HCT116 (cell line): ENCODE results near the gene PARM1. TPM values are rescaled to one million over a fixed set of nuclear protein-coding genes. Genes with fewer than 3 reads are reported as not detected.

ENCODE experiments used
- ATAC-seq: fragments of 200-7000 bp; cut with Tn5 transposase; 2 replicates; pipeline ENCODE4 v1.9.1; 2020; ENCODE audit warnings: mild to moderate bottlenecking, moderate library complexity
- BruUV-seq: library from RNA; stranded (reverse); fragments of 400-500 nt; replicated peaks from 2 replicates; lab custom pipeline; 2021; lab: Mats Ljungman, UMichigan
- CTCF ChIA-PET: fragments of 300-600 bp; sonication (Branson Sonifier 250); formaldehyde crosslinking; loops from one replicate; lab custom pipeline; 2021; ENCODE audit warnings: antibody characterized with exemption; lab: Charles Lee
- POLR2A ChIA-PET: fragments of 300-600, 350-600 bp; sonication (Branson Sonifier 250); formaldehyde crosslinking; loops from one replicate; lab custom pipeline; 2021; ENCODE audit warnings: antibody characterized with exemption; lab: Charles Lee
- RAD21 ChIA-PET, 2 experiments: fragments of 300-600 bp; sonication (Branson Sonifier 250); formaldehyde crosslinking; loops; one replicate each; lab custom pipeline; 2023; ENCODE audit warnings: low total read pairs in 2 of 2; ENCODE audit not compliant: uncharacterized antibody in 2 of 2, unreplicated experiment in 2 of 2, low non-redundant PET in 1 of 2; lab: Charles Lee
- DNase-seq: peaks from one replicate; pipeline ENCODE4 v3.0.0-alpha.2; 2010; ENCODE audit warnings: low read depth, low spot score
- H2AFZ ChIP-seq: fragments of 200-600 bp; shearing (Covaris generic), sonication (generic); 2 replicates; pipeline ENCODE4 v1.6.1; 2017; ENCODE audit warnings: low read depth, mixed run types, mixed read lengths, antibody characterized with exemption, low read length; ENCODE audit not compliant: poor library complexity, severe bottlenecking
- H3K27ac ChIP-seq: 2 replicates; pipeline ENCODE4 v1.5.1; 2012; ENCODE audit warnings: low read depth, low read length
- H3K27me3 ChIP-seq: fragments of 200-600 bp; sonication (generic); 2 replicates; pipeline ENCODE4 v1.6.1; 2016; ENCODE audit warnings: mixed run types, low read length, mixed read lengths; ENCODE audit not compliant: insufficient read depth
- H3K36me3 ChIP-seq, 2 experiments: fragments of 200-500 bp in 1 of 2; fragments of 200-600 bp in 1 of 2; sonication (Bioruptor generic) in 1 of 2; sonication (generic) in 1 of 2; 2 replicates each; pipeline versions ENCODE4 v1.5.1 to v1.6.1; 2014 to 2016; ENCODE audit warnings: low read length in 2 of 2, inconsistent platforms in 1 of 2, mixed read lengths in 1 of 2, mixed run types in 1 of 2; ENCODE audit not compliant: insufficient read depth in 2 of 2, control insufficient read depth in 1 of 2
- H3K4me1 ChIP-seq, 2 experiments: fragments of 200-600 bp in 1 of 2; sonication (generic) in 1 of 2; 2 replicates each; pipeline versions ENCODE4 v1.5.1 to v1.6.1; 2012 to 2017; ENCODE audit warnings: low read length in 2 of 2, inconsistent platforms in 1 of 2, mild to moderate bottlenecking in 1 of 2, mixed read lengths in 1 of 2, mixed run types in 1 of 2, moderate library complexity in 1 of 2; ENCODE audit not compliant: insufficient read depth in 2 of 2, control insufficient read depth in 1 of 2
- H3K4me2 ChIP-seq: fragments of 200-600 bp; sonication (generic); 2 replicates; pipeline ENCODE4 v1.6.1; 2017; ENCODE audit warnings: mixed run types, low read length, mixed read lengths
- H3K4me3 ChIP-seq, 2 experiments: fragments of 200-600 bp in 1 of 2; sonication (generic) in 1 of 2; replicated peaks in 1 of 2; 2 replicates each; pipeline ENCODE4 v1.5.1; 2011 to 2016; ENCODE audit warnings: low read length in 2 of 2, control low read depth in 1 of 2, low read depth in 1 of 2, mild to moderate bottlenecking in 1 of 2, mixed read lengths in 1 of 2, mixed run types in 1 of 2
- H3K79me2 ChIP-seq: fragments of 200-600 bp; sonication (generic); 2 replicates; pipeline ENCODE4 v1.6.1; 2017; ENCODE audit warnings: mild to moderate bottlenecking, mixed run types, low read length, moderate library complexity, mixed read lengths; ENCODE audit not compliant: insufficient read depth
- H3K9ac ChIP-seq: fragments of 200-600 bp; sonication (generic); 2 replicates; pipeline ENCODE4 v1.6.1; 2016; ENCODE audit warnings: low read length, mixed read lengths
- H3K9me2 ChIP-seq: fragments of 200-600 bp; sonication (generic), shearing (Covaris generic); 2 replicates; pipeline ENCODE4 v1.6.1; 2017; ENCODE audit warnings: mixed run types, mild to moderate bottlenecking, moderate library complexity; ENCODE audit not compliant: insufficient read depth
- H3K9me3 ChIP-seq, 2 experiments: fragments of 200-500 bp in 1 of 2; fragments of 200-600 bp in 1 of 2; sonication (Bioruptor generic) in 1 of 2; sonication (generic) in 1 of 2; 2 replicates each; pipeline ENCODE4 v1.6.1; 2014 to 2017; ENCODE audit warnings: low read length in 2 of 2, mixed read lengths in 2 of 2, inconsistent platforms in 1 of 2, low read depth in 1 of 2, mild to moderate bottlenecking in 1 of 2, mixed run types in 1 of 2, moderate library complexity in 1 of 2; ENCODE audit not compliant: control insufficient read depth in 1 of 2, insufficient read depth in 1 of 2
- H4K20me1 ChIP-seq: fragments of 200-600 bp; sonication (generic), shearing (Covaris generic); 2 replicates; pipeline ENCODE4 v1.6.1; 2017; ENCODE audit warnings: mixed run types, mild to moderate bottlenecking, moderate library complexity; ENCODE audit not compliant: insufficient read depth
- CEBPB ChIP-seq: IDR thresholded peaks from 2 replicates; pipeline ENCODE4 v1.6.1; 2012; ENCODE audit warnings: low read depth
- ELF1 ChIP-seq: IDR thresholded peaks from 2 replicates; pipeline ENCODE4 v1.6.1; 2012; ENCODE audit warnings: low read depth, borderline replicate concordance
- FOSL1 ChIP-seq: IDR thresholded peaks from 2 replicates; pipeline ENCODE4 v1.6.1; 2012; ENCODE audit warnings: low read depth
- POLR2AphosphoS5 ChIP-seq: IDR thresholded peaks from 2 replicates; pipeline ENCODE4 v1.6.1; 2011; ENCODE audit warnings: mild to moderate bottlenecking, low read depth, low read length, moderate library complexity
- SIN3A ChIP-seq: IDR thresholded peaks from 2 replicates; pipeline ENCODE4 v1.6.1; 2012; ENCODE audit warnings: low read depth
- SP1 ChIP-seq: IDR thresholded peaks from 2 replicates; pipeline ENCODE4 v1.6.1; 2012; ENCODE audit warnings: low read depth
- intact Hi-C: fragments of 100-400 bp; cut with micrococcal nuclease; formaldehyde crosslinking; loops from 2 replicates; pipeline ENCODE4 v1.10.0; 2022
- total RNA-seq: library from RNA; stranded (reverse); gene quantifications from one replicate; pipeline ENCODE4 v1.2.1, GENCODE V29; 2021; ENCODE audit not compliant: unreplicated experiment
- TF ChIP-seq, protein P1 (sequence below), 3 experiments: fragments of 200-600 bp in 1 of 3; sonication (generic) in 1 of 3; IDR thresholded peaks in 2 of 3; conservative IDR thresholded peaks in 1 of 3; 2 replicates each; pipeline ENCODE4 v1.5.1; 2012 to 2017; ENCODE audit warnings: low read depth in 2 of 3, low read length in 2 of 3, antibody characterized with exemption in 1 of 3, borderline replicate concordance in 1 of 3, control low read depth in 1 of 3, mild to moderate bottlenecking in 1 of 3, mixed read lengths in 1 of 3, mixed run types in 1 of 3, moderate library complexity in 1 of 3; ENCODE audit not compliant: insufficient read depth in 1 of 3
- TF ChIP-seq, protein P2 (sequence below): IDR thresholded peaks from 2 replicates; pipeline ENCODE4 v1.6.1; 2012; ENCODE audit warnings: low read depth
- TF ChIP-seq, protein P3 (sequence below): IDR thresholded peaks from 2 replicates; pipeline ENCODE4 v1.6.1; 2012

The PARM1 gene
- total RNA-seq, 1 experiment from 2014 or later: 11.7 TPM

DNA sequence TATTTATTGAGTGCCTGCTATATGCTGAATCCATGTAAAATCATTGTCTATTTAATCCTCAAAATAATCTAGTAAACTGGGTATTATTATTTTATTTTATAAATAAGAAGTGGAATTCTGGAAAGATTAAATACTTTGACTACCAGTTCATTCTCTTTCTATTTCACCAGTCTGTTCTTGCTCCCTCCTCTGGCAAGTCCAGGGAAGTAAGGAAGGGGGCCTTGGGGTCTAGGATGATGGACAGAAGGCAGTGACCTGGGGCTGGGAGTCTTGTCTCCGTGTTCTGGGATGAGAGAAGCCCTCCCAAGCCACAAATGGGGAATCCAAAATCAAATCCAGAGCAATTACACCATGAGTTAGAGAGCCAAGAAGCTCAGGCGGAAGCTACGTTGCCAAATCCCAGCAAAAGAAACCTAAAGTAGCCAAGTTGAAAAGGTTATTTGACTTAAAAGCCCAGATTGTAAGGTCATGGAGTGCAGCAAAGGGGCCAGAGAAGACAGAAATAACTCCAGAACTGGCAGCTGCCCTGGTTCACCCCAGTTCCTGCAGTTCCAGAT, 28.3 kb upstream of the PARM1 start:
- intact Hi-C loops: no loop called here
- no TSS peak for BruUV-seq
- CTCF ChIA-PET: no interaction called here

DNA sequence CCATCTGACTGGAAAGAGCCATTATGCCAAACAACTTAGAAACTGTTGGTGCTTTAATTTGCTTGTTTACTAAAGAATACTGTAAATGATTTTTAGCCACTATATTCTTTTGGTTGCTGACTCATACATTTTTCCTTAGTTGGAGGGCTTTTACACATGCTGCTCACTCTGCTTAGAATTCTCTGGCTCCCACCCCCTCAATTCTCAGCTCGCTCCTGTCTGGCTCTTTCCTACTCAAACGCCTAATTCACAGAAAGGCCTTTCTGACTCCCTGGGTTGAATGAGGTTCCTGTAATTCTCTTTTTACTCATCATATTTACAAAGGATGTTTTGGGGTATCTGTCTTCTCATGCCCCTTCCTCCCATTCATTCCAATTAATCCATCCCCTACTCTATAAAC, 26.1 kb upstream of the PARM1 start:
- H3K9me2 ChIP-seq: no peaks in the 10 kb centered on the region
- BruUV-seq: no TSS peak
- RAD21 ChIA-PET: no interaction called here
- no peak for TF ChIP-seq ELF1
- TF ChIP-seq, protein P1, sequence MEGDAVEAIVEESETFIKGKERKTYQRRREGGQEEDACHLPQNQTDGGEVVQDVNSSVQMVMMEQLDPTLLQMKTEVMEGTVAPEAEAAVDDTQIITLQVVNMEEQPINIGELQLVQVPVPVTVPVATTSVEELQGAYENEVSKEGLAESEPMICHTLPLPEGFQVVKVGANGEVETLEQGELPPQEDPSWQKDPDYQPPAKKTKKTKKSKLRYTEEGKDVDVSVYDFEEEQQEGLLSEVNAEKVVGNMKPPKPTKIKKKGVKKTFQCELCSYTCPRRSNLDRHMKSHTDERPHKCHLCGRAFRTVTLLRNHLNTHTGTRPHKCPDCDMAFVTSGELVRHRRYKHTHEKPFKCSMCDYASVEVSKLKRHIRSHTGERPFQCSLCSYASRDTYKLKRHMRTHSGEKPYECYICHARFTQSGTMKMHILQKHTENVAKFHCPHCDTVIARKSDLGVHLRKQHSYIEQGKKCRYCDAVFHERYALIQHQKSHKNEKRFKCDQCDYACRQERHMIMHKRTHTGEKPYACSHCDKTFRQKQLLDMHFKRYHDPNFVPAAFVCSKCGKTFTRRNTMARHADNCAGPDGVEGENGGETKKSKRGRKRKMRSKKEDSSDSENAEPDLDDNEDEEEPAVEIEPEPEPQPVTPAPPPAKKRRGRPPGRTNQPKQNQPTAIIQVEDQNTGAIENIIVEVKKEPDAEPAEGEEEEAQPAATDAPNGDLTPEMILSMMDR (IDR thresholded peaks at IDR 0.05 in 2 of 3, conservative IDR thresholded peaks at IDR 0.05 in 1 of 3; ENCODE audit: borderline replicate concordance in 1 of 3, insufficient read depth in 1 of 3, low read depth in 2 of 3, low read length in 2 of 3): no peak
- TF ChIP-seq POLR2AphosphoS5: no peak
- TF ChIP-seq FOSL1: no peak
- TF ChIP-seq SIN3A: no peak
- TF ChIP-seq CEBPB: no peak
- TF ChIP-seq, protein P2, sequence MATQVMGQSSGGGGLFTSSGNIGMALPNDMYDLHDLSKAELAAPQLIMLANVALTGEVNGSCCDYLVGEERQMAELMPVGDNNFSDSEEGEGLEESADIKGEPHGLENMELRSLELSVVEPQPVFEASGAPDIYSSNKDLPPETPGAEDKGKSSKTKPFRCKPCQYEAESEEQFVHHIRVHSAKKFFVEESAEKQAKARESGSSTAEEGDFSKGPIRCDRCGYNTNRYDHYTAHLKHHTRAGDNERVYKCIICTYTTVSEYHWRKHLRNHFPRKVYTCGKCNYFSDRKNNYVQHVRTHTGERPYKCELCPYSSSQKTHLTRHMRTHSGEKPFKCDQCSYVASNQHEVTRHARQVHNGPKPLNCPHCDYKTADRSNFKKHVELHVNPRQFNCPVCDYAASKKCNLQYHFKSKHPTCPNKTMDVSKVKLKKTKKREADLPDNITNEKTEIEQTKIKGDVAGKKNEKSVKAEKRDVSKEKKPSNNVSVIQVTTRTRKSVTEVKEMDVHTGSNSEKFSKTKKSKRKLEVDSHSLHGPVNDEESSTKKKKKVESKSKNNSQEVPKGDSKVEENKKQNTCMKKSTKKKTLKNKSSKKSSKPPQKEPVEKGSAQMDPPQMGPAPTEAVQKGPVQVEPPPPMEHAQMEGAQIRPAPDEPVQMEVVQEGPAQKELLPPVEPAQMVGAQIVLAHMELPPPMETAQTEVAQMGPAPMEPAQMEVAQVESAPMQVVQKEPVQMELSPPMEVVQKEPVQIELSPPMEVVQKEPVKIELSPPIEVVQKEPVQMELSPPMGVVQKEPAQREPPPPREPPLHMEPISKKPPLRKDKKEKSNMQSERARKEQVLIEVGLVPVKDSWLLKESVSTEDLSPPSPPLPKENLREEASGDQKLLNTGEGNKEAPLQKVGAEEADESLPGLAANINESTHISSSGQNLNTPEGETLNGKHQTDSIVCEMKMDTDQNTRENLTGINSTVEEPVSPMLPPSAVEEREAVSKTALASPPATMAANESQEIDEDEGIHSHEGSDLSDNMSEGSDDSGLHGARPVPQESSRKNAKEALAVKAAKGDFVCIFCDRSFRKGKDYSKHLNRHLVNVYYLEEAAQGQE: no peak
- TF ChIP-seq SP1: no peak

More for the DNA sequence above, 28.3 kb upstream of the PARM1 start:
- ChIA-PET RAD21 (no interaction called here), POLR2A (no interaction called here)
- H3K9me2 ChIP-seq: no peaks in the 10 kb centered on the region
- no peaks in the 10 kb centered on the region for H4K20me1 ChIP-seq
- no peak overlapping the region for H2AFZ ChIP-seq
- H3K27me3 ChIP-seq: no peaks in the 10 kb centered on the region
- H3K36me3 ChIP-seq: no peaks in the 10 kb centered on the region
- H3K27ac ChIP-seq: no peak overlapping the region
- no peaks in the 10 kb centered on the region for H3K9me3 ChIP-seq
- H3K9ac ChIP-seq: no peak overlapping the region
- TF ChIP-seq, protein P1 (IDR thresholded peaks at IDR 0.05 in 2 of 3, conservative IDR thresholded peaks at IDR 0.05 in 1 of 3; ENCODE audit: borderline replicate concordance in 1 of 3, insufficient read depth in 1 of 3, low read depth in 2 of 3, low read length in 2 of 3): no peak
- TF ChIP-seq ELF1: no peak
- TF ChIP-seq, protein P3, sequence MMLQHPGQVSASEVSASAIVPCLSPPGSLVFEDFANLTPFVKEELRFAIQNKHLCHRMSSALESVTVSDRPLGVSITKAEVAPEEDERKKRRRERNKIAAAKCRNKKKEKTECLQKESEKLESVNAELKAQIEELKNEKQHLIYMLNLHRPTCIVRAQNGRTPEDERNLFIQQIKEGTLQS: no peak
- H3K4me1 ChIP-seq: no peaks in the 10 kb centered on the region
- DNase-seq (no peak), ATAC-seq (no peak)
- H3K79me2 ChIP-seq: no peaks in the 10 kb centered on the region
- no peak overlapping the region for H3K4me3 ChIP-seq
- no peak overlapping the region for H3K4me2 ChIP-seq

More for the DNA sequence above, 26.1 kb upstream of the PARM1 start:
- no peaks in the 10 kb centered on the region for H3K4me1 ChIP-seq
- DNase-seq: no peak
- no peak overlapping the region for H3K4me3 ChIP-seq
- ChIA-PET POLR2A (no interaction called here), CTCF (interaction anchor here (0.6 kb wide), 1 partner anchor 32 kb away, joined by 3 read pairs; no protein-coding TSS in a partner anchor)
- no peak overlapping the region for H3K9ac ChIP-seq
- no peaks in the 10 kb centered on the region for H3K36me3 ChIP-seq
- no peak overlapping the region for H3K4me2 ChIP-seq
- H3K9me3 ChIP-seq: no peaks in the 10 kb centered on the region
- H3K79me2 ChIP-seq: no peaks in the 10 kb centered on the region
- H4K20me1 ChIP-seq: no peaks in the 10 kb centered on the region
- H2AFZ ChIP-seq: no peak overlapping the region
- intact Hi-C loops: no loop called here
- no peak for ATAC-seq
- H3K27ac ChIP-seq: no peak overlapping the region
- no peaks in the 10 kb centered on the region for H3K27me3 ChIP-seq
